HG02885 (cell line): Measurements from ENCODE around the gene SYNE4.
"Not testable (repeated sequence)": the region's sequence is repeated elsewhere in the genome, so short reads cannot be mapped to it uniquely, and the experiment has no call there.

ENCODE experiments used
- ATAC-seq: cut with Tn5 transposase; IDR thresholded peaks from one replicate; pipeline ENCODE4 v1.9.1; 2021; ENCODE audit warnings: mild to moderate bottlenecking; ENCODE audit not compliant: unreplicated experiment, poor library complexity

SYNE4 gene

GRCh38 chr19:35991731-35992450 lies 16.7 kb downstream of the SYNE4 start:
- no peak for ATAC-seq

- ATAC-seq, result no peak
Observed at GRCh38 chr19:35990771-35991730, 17.6 kb downstream of the SYNE4 start.

- no peak for ATAC-seq
Observed at GRCh38 chr19:35990156-35990555, 18.5 kb downstream of the SYNE4 start.

- ATAC-seq, result no peak
Observed at GRCh38 chr19:35988824-35989223, 19.8 kb downstream of the SYNE4 start.

GRCh38 chr19:35987571-35987896 lies 21.1 kb downstream of the SYNE4 start:
- ATAC-seq, result no peak

GRCh38 chr19:35986664-35987570 lies 21.7 kb downstream of the SYNE4 start:
- ATAC-seq, result no peak

- no peak for ATAC-seq
Observed at GRCh38 chr19:35986111-35986510, 22.5 kb downstream of the SYNE4 start.

GRCh38 chr19:35983177-35983576 lies 25.4 kb downstream of the SYNE4 start:
- no peak for ATAC-seq

- not testable (repeated sequence) for ATAC-seq
Observed at GRCh38 chr19:35980997-35981396, 27.6 kb downstream of the SYNE4 start.

- no peak for ATAC-seq
Observed at GRCh38 chr19:35978832-35979365, 29.7 kb downstream of the SYNE4 start.

GRCh38 chr19:35978271-35978670 lies 30.3 kb downstream of the SYNE4 start:
- ATAC-seq, result no peak

GRCh38 chr19:35977446-35978222 lies 31.0 kb downstream of the SYNE4 start:
- ATAC-seq, result no peak

- ATAC-seq, result no peak
Observed at GRCh38 chr19:35975608-35976214, 32.9 kb downstream of the SYNE4 start.

- no peak for ATAC-seq
Observed at GRCh38 chr19:35973487-35973886, 35.1 kb downstream of the SYNE4 start.

GRCh38 chr19:35966771-35967170 lies 41.8 kb downstream of the SYNE4 start:
- ATAC-seq, result no peak

GRCh38 chr19:35963514-35963913 lies 45.1 kb downstream of the SYNE4 start:
- no peak for ATAC-seq

GRCh38 chr19:35960432-35960972 lies 48.1 kb downstream of the SYNE4 start:
- no peak for ATAC-seq

- ATAC-seq, result no peak
Observed at GRCh38 chr19:35959968-35960320, 48.7 kb downstream of the SYNE4 start.
